HG02981 (cell line): ENCODE data around the gene FADS2.
A peak's percentile ranks its signal among the peaks of the same experiment; 100 is the strongest.

Experiments used
- ATAC-seq: cut with Tn5 transposase; IDR thresholded peaks from one replicate; pipeline ENCODE4 v1.9.1; 2021; ENCODE audit warnings: mild to moderate bottlenecking, moderate library complexity; ENCODE audit not compliant: unreplicated experiment

FADS2 gene

GRCh38 chr11:61827571-61828378 lies at the start of gene FADS2:
Gene FADS2, plus strand, starts transcription at chr11:61828300. Its CDS starts 91 bp downstream, at chr11:61828391.
- peak; percentile 71 for ATAC-seq

DNA sequence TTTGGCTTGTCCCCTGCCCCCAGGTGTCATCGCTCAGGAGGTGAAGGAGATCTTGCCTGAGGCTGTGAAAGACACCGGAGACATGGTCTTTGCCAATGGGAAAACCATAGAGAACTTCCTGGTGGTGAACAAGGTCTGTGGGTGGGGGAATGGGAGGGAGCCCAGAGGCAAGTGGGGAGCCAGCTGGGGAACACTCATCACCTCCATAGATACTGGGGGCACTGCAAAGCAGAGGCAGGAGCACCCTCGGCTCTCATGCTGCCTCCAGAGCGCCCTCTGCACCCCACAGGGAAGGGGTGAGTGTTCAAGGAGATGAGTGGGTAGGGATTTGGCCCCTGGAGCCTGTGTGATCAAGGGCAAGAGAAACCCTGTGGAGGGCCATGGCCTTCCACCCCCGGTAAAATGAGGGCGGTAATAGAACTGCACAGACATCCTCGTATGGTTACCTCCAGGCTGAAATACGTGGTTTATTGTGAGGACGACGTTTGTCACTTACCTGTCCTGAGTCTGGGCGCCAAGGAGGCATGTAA lies 49.7 kb upstream of the FADS2 start:
- ATAC-seq, result no peak

GRCh38 chr11:61778920-61779650 lies 49.0 kb upstream of the FADS2 start:
- no peak for ATAC-seq

GRCh38 chr11:61779666-61780525 lies 48.2 kb upstream of the FADS2 start:
- no peak for ATAC-seq

GRCh38 chr11:61780581-61781162 lies 47.4 kb upstream of the FADS2 start:
- no peak for ATAC-seq

GRCh38 chr11:61781585-61781984 lies 46.5 kb upstream of the FADS2 start:
- ATAC-seq, result no peak

GRCh38 chr11:61782299-61782698 lies 45.8 kb upstream of the FADS2 start:
- ATAC-seq, result no peak

GRCh38 chr11:61782841-61783240 lies 45.3 kb upstream of the FADS2 start:
- no peak for ATAC-seq

DNA sequence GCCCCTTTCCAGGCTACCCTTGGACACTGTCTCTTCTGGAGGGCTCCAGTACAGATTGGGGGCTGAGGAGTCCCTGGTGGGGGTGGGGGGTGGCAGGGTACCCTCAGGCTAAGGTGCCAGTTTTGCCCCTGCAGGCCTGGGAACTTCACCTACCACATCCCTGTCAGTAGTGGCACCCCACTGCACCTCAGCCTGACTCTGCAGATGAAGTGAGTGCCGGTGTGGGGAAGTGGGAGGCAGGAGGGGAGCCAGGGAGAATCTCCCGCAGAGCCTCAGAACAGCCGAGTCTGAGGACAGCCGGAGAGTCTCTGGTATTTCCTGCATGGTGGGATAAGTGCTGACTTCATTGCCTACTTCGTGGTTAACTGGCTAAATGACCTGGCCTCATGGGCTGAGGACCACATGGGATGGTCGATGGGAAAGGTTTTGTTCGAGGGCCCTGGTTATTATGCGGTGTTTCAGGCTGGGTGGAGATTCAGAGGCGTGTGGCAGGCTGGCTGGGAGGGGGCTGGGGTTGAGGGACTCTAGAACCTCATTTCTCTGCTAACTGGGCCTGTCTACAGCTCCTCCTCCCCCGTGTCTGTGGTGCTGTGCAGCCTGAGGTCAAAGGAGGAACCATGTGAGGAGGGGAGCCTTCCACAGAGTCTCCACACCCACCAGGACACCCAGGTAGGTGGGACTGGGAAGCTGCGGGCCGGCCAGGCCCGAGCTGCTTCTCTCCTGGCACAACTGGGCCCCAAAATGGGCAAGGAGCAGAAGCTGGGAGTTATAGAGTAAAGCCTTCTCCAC lies 44.2 kb upstream of the FADS2 start:
- no peak for ATAC-seq

DNA sequence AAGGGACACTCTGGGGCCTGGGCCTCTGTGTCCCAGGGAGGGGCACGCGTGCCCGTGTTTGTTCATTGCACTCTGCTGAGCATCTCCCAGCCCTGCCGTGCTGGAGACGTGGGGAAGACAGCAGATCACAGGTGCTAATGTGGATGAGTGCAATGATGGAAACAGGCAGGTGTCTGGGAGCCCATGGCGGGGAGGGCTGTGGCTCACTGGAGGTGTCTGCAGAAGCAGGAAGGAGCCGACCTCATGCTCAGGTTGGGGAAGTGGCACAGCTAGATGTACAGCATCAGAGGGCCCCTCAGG lies 43.6 kb upstream of the FADS2 start:
- no peak for ATAC-seq

DNA sequence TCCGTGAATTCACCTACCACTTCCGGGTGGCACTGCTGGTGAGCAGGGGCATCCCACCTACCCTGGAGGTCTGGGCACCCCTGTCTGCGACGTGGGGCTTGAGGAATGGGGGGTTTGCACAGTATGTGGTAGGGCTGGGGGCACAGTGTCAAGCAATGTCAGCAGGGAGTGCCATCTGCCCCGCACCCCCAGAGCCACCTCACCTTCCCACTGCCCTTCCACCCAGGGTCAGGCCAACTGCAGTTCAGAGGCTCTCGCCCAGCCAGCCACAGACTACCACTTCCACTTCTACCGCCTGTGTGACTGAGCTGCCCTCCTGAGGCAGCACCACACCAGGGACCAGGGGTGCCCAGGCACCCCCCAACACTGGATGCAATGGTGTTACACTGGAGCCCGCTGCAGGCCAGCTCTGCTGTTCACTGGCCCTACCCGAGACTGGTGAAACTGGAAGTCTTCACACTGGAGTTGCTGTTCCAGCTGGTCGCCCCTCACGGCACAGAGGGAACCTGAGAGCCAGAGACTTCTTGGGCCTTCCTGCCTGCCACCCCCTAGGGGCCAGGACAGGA lies 42.2 kb upstream of the FADS2 start:
- no peak for ATAC-seq

GRCh38 chr11:61787928-61788491 lies 40.1 kb upstream of the FADS2 start:
- ATAC-seq, result no peak

DNA sequence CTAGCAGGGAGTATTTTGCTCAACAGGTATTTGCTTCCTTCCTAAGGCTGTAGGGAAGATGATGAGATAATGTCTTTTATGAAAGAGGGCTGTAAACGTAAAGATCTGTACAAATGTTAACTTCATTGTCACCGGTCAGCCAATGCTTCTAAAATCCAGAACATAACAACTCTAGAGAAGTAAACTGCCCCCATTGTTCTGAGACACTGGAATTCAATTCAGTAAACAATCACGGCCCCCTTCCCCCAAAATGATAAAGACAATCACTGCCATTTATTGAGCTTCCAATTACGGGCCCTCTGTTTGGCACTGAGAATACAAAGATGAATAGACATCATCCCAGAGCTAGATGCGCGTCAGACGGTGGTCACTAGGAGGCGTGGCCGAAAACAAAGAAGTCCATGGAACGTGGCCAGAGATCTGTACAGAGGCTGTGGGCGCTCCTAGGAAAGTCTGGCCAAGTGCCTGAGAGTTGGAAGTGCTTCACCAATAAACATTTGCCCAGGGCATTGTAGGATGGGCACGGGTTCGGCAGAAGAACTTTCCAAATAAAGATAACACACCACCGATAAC lies 36.3 kb upstream of the FADS2 start:
- ATAC-seq, result peak; percentile 25

DNA sequence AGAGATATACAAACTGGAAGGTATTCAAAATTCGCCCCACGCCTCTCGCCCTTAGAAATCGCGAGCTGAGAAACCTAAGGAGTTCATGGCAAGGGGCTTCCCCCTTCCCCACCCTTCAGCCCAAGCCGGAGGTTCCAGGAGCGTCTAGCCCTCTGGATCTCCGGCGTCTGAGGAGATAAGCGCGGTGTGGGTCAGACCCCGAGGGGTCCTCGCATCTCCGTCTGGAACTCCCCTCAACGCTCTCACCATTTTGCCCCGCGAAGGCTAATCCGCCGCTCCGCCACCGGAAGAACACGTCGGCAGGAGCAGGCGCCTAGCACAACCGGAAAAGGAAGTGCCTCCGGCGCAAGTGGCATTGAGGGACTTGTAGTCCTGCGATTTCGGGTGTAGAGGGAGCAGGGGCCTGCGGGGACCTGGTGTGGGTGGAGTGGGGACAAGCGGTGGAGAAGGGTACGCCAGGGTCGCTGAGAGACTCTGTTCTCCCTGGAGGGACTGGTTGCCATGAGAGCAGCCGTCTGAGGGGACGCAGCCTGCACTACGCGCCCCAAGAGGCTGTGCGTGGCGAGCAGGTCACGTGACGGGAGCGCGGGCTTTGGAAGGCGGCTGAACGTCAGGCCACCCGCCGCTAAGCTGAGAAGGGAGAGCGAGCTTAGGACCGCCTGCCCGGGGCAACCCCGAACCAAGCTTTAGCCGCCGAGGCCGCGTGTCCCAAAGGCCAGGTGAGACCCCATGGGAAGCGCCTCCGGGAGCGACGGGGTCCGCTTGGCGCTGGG lies 35.6 kb upstream of the FADS2 start, which contains the start of the genes FEN1 and TMEM258:
Gene FEN1, plus strand, starts transcription at position 602 of the 773 bp plus-strand sequence. CDS start 2,451 bp downstream, outside the sequence.
Gene TMEM258, minus strand, starts transcription at position 290 of the 773 bp plus-strand sequence. Its CDS starts 41 bp downstream, at position 249.
- peak; percentile 76 for ATAC-seq

GRCh38 chr11:61793083-61793828 lies 34.8 kb upstream of the FADS2 start:
- ATAC-seq, result peak; percentile 19

DNA sequence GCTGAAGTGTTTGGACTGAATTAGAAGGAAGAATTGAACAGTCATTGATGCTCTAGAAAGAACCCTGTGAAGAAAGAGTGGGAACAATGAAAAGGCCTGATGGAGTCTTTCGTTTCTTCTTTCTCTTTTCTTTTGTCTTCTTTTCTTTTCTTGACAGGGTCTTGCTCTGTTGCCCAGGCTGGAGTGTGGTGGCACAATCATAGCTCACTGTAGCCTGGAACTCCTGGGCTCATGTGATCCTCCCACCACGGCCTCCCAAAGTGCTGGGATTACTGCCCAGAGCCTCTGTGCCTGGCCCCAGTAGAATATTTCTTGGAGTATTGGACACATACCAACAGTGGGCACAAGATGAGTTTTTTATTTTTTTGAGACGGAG lies 34.3 kb upstream of the FADS2 start:
- ATAC-seq, result no peak

GRCh38 chr11:61794579-61794978 lies 33.5 kb upstream of the FADS2 start:
- ATAC-seq, result no peak
